ENCODE results near the gene FMNL2. TPM values are rescaled to one million over a fixed set of nuclear protein-coding genes. Genes with fewer than 3 reads are reported as not detected.

The FMNL2 gene
- total and polyA plus RNA-seq, 2 experiments from 2014 or later, result 16.5 to 45.4 TPM

DNA sequence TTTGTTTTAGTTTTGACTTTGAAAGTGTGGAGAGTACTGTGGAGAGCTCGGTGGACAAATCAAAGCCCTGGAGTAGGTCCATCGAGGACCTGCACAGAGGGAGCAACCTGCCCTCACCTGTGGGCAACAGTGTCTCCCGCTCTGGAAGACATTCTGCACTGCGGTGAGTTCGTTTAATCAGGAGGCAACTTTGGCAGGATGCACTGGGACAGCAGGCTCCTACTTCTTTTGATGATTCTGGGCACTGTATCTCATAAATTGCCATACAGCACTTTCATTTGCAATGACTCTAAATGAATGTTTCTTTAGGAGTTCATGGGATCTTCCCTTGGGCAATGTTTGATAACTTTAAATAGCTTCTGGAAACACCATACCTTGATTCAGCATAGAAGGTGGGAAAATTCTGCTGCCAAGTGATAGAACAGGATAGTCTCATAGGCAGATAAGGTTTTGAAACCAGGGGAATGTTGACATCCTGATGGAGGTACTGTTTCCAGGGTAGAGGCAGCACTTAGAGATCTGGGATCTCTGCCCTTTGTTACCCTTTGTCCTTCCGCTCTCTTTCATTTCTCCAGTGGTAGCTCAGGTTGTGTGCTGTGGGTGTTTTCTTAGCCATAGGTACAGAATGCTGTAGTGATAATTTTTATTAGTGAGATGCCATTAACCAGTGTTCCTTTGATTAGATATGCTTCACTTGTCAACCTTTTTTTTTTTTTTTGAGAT lies 226.1 kb downstream of the FMNL2 start:
- no peaks in the 10 kb centered on the region for H3K27me3 ChIP-seq (ENCODE audit: insufficient read depth)
- H3K36me3 ChIP-seq (ENCODE audit: insufficient read depth), result no peaks in the 10 kb centered on the region
- H3K4me1 ChIP-seq (ENCODE audit: insufficient read depth), result peaks cover 12% of the 10 kb centered on the region; the same call in 1 of the 2 replicates
- H3K27ac ChIP-seq (ENCODE audit: low read depth), result no peak overlapping the region
- H3K4me3 ChIP-seq, result no peak overlapping the region
- TF ChIP-seq CREB1 (CRISPR knock-in tag; IDR thresholded peaks at IDR 0.05; ENCODE audit: low read depth) (no peak), POLR2AphosphoS5 (IDR thresholded peaks at IDR 0.05; ENCODE audit: low read depth) (no peak), EZH2 (IDR thresholded peaks at IDR 0.05; ENCODE audit: low read depth, unreplicated experiment) (no peak), EZH2phosphoT487 (IDR thresholded peaks at IDR 0.05; ENCODE audit: unreplicated experiment) (no peak), ZNF114 (CRISPR knock-in tag; IDR thresholded peaks at IDR 0.05) (no peak), STAT1 (IDR thresholded peaks at IDR 0.05; ENCODE audit: unreplicated experiment) (no peak), ZNF331 (CRISPR knock-in tag; IDR thresholded peaks at IDR 0.05; ENCODE audit: low read depth) (no peak), NANOG (IDR thresholded peaks at IDR 0.05; ENCODE audit: borderline replicate concordance) (no peak), JUNB (IDR thresholded peaks at IDR 0.05; ENCODE audit: unreplicated experiment) (no peak)
- TF ChIP-seq, protein P1, sequence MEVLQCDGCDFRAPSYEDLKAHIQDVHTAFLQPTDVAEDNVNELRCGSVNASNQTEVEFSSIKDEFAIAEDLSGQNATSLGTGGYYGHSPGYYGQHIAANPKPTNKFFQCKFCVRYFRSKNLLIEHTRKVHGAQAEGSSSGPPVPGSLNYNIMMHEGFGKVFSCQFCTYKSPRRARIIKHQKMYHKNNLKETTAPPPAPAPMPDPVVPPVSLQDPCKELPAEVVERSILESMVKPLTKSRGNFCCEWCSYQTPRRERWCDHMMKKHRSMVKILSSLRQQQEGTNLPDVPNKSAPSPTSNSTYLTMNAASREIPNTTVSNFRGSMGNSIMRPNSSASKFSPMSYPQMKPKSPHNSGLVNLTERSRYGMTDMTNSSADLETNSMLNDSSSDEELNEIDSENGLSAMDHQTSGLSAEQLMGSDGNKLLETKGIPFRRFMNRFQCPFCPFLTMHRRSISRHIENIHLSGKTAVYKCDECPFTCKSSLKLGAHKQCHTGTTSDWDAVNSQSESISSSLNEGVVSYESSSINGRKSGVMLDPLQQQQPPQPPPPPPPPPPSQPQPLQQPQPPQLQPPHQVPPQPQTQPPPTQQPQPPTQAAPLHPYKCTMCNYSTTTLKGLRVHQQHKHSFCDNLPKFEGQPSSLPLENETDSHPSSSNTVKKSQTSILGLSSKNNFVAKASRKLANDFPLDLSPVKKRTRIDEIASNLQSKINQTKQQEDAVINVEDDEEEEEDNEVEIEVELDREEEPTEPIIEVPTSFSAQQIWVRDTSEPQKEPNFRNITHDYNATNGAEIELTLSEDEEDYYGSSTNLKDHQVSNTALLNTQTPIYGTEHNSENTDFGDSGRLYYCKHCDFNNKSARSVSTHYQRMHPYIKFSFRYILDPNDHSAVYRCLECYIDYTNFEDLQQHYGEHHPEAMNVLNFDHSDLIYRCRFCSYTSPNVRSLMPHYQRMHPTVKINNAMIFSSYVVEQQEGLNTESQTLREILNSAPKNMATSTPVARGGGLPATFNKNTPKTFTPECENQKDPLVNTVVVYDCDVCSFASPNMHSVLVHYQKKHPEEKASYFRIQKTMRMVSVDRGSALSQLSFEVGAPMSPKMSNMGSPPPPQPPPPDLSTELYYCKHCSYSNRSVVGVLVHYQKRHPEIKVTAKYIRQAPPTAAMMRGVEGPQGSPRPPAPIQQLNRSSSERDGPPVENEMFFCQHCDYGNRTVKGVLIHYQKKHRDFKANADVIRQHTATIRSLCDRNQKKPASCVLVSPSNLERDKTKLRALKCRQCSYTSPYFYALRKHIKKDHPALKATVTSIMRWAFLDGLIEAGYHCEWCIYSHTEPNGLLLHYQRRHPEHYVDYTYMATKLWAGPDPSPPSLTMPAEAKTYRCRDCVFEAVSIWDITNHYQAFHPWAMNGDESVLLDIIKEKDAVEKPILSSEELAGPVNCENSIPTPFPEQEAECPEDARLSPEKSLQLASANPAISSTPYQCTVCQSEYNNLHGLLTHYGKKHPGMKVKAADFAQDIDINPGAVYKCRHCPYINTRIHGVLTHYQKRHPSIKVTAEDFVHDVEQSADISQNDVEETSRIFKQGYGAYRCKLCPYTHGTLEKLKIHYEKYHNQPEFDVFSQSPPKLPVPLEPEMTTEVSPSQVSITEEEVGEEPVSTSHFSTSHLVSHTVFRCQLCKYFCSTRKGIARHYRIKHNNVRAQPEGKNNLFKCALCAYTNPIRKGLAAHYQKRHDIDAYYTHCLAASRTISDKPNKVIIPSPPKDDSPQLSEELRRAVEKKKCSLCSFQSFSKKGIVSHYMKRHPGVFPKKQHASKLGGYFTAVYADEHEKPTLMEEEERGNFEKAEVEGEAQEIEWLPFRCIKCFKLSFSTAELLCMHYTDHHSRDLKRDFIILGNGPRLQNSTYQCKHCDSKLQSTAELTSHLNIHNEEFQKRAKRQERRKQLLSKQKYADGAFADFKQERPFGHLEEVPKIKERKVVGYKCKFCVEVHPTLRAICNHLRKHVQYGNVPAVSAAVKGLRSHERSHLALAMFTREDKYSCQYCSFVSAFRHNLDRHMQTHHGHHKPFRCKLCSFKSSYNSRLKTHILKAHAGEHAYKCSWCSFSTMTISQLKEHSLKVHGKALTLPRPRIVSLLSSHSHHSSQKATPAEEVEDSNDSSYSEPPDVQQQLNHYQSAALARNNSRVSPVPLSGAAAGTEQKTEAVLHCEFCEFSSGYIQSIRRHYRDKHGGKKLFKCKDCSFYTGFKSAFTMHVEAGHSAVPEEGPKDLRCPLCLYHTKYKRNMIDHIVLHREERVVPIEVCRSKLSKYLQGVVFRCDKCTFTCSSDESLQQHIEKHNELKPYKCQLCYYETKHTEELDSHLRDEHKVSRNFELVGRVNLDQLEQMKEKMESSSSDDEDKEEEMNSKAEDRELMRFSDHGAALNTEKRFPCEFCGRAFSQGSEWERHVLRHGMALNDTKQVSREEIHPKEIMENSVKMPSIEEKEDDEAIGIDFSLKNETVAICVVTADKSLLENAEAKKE (CRISPR knock-in tag; IDR thresholded peaks at IDR 0.05), result no peak
- TF ChIP-seq, protein P2, sequence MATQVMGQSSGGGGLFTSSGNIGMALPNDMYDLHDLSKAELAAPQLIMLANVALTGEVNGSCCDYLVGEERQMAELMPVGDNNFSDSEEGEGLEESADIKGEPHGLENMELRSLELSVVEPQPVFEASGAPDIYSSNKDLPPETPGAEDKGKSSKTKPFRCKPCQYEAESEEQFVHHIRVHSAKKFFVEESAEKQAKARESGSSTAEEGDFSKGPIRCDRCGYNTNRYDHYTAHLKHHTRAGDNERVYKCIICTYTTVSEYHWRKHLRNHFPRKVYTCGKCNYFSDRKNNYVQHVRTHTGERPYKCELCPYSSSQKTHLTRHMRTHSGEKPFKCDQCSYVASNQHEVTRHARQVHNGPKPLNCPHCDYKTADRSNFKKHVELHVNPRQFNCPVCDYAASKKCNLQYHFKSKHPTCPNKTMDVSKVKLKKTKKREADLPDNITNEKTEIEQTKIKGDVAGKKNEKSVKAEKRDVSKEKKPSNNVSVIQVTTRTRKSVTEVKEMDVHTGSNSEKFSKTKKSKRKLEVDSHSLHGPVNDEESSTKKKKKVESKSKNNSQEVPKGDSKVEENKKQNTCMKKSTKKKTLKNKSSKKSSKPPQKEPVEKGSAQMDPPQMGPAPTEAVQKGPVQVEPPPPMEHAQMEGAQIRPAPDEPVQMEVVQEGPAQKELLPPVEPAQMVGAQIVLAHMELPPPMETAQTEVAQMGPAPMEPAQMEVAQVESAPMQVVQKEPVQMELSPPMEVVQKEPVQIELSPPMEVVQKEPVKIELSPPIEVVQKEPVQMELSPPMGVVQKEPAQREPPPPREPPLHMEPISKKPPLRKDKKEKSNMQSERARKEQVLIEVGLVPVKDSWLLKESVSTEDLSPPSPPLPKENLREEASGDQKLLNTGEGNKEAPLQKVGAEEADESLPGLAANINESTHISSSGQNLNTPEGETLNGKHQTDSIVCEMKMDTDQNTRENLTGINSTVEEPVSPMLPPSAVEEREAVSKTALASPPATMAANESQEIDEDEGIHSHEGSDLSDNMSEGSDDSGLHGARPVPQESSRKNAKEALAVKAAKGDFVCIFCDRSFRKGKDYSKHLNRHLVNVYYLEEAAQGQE (IDR thresholded peaks at IDR 0.05; ENCODE audit: unreplicated experiment), result no peak
- TF ChIP-seq, protein P3, sequence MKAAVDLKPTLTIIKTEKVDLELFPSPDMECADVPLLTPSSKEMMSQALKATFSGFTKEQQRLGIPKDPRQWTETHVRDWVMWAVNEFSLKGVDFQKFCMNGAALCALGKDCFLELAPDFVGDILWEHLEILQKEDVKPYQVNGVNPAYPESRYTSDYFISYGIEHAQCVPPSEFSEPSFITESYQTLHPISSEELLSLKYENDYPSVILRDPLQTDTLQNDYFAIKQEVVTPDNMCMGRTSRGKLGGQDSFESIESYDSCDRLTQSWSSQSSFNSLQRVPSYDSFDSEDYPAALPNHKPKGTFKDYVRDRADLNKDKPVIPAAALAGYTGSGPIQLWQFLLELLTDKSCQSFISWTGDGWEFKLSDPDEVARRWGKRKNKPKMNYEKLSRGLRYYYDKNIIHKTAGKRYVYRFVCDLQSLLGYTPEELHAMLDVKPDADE (IDR thresholded peaks at IDR 0.05), result no peak
- TF ChIP-seq, protein P4, sequence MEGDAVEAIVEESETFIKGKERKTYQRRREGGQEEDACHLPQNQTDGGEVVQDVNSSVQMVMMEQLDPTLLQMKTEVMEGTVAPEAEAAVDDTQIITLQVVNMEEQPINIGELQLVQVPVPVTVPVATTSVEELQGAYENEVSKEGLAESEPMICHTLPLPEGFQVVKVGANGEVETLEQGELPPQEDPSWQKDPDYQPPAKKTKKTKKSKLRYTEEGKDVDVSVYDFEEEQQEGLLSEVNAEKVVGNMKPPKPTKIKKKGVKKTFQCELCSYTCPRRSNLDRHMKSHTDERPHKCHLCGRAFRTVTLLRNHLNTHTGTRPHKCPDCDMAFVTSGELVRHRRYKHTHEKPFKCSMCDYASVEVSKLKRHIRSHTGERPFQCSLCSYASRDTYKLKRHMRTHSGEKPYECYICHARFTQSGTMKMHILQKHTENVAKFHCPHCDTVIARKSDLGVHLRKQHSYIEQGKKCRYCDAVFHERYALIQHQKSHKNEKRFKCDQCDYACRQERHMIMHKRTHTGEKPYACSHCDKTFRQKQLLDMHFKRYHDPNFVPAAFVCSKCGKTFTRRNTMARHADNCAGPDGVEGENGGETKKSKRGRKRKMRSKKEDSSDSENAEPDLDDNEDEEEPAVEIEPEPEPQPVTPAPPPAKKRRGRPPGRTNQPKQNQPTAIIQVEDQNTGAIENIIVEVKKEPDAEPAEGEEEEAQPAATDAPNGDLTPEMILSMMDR (conservative IDR thresholded peaks at IDR 0.05; ENCODE audit: low read depth in 2 of 2), result no peak
- Mint-ChIP-seq H3K4me3 (no peak overlapping the region), H3K27me3 (ENCODE audit: insufficient read depth, low read depth, poor library complexity) (peaks cover 2% of the 10 kb centered on the region), H3K4me1 (peaks cover 20% of the 10 kb centered on the region), H3K27ac (no peak overlapping the region), H3K9me3 (no peaks in the 10 kb centered on the region), H3K36me3 (ENCODE audit: low read depth) (peaks cover 23% of the 10 kb centered on the region; the same call in 2 of the 3 replicates)
- H3K4me2 ChIP-seq, result no peak overlapping the region
- H3K79me2 ChIP-seq (replicated peaks; ENCODE audit: insufficient read depth), result peaks cover 6% of the 10 kb centered on the region; the same call in 1 of the 2 replicates
- H3K9me2 ChIP-seq (ENCODE audit: insufficient read depth), result no peaks in the 10 kb centered on the region
- no peaks in the 10 kb centered on the region for H3F3A ChIP-seq (replicated peaks; ENCODE audit: low read depth)
- no peaks in the 10 kb centered on the region; the same call in 1 of the 2 replicates for H4K20me1 ChIP-seq (replicated peaks; ENCODE audit: insufficient read depth)
- H2AFZ ChIP-seq, result no peak overlapping the region
- DNase-seq (ENCODE audit: low spot score) (no peak), ATAC-seq (no peak)
